ENCODE data around the gene MATN4.

DNA sequence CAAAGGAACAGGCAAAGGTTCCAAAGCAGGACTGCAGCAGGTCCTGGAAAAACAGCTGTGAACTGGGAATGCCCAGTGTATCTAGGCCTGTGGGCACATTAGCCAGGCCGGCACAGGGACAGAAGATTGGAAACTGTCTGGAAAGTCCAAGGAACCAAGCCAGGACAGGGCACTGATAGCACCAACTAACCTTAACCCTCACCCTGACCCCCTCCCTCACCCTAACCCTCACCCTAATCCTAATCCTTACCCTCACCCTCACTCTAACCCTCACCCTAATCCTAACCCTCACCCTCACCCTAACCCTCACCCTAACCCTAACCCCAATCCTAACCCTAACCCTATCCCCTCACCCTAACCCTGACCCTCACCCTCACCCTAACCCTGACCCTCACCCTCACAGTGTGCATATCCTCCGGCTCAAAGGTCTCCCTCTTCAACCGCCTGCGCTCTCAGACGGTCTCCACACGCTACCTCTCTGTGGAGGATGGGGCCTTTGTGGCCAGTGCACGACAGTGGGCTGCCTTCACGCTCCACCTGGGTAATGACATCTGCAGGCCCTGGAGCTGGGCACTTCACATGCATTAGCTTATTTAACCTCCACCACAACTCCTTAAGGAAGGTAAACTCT lies 5.1 kb upstream of the MATN4 start:
- TF ChIP-seq, protein P1, sequence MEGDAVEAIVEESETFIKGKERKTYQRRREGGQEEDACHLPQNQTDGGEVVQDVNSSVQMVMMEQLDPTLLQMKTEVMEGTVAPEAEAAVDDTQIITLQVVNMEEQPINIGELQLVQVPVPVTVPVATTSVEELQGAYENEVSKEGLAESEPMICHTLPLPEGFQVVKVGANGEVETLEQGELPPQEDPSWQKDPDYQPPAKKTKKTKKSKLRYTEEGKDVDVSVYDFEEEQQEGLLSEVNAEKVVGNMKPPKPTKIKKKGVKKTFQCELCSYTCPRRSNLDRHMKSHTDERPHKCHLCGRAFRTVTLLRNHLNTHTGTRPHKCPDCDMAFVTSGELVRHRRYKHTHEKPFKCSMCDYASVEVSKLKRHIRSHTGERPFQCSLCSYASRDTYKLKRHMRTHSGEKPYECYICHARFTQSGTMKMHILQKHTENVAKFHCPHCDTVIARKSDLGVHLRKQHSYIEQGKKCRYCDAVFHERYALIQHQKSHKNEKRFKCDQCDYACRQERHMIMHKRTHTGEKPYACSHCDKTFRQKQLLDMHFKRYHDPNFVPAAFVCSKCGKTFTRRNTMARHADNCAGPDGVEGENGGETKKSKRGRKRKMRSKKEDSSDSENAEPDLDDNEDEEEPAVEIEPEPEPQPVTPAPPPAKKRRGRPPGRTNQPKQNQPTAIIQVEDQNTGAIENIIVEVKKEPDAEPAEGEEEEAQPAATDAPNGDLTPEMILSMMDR (IDR thresholded peaks at IDR 0.05): no peak
- TF ChIP-seq POLR2A (IDR thresholded peaks at IDR 0.05): no peak

Data from adrenal gland (tissue), 5 donors.